GM21528 (cell line): ENCODE results near the gene PAXX.

Experiments
- ATAC-seq: cut with Tn5 transposase; IDR thresholded peaks from one replicate; pipeline ENCODE4 v1.9.1; 2021; ENCODE audit warnings: mild to moderate bottlenecking, moderate library complexity; ENCODE audit not compliant: unreplicated experiment, low FRiP score

PAXX gene

DNA sequence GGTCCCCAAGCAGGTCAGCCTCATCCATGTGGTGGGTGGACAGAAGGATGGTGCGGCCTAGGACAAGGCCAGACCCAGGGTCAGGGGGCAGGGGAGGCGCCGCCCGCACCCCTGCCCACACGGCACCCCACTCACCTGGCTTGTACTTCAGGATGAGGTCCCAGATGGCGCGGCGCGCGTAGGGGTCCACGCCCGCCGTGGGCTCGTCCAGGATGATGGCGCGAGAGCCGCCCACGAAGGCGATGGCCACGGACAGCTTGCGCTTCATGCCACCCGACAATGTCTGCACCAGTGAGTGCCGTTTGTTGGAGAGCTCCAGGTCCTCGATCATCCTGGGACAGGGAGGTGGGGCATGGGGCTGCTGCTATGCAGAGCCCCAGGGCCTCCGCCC, 23.3 kb downstream of the PAXX start:
- ATAC-seq = no peak

DNA sequence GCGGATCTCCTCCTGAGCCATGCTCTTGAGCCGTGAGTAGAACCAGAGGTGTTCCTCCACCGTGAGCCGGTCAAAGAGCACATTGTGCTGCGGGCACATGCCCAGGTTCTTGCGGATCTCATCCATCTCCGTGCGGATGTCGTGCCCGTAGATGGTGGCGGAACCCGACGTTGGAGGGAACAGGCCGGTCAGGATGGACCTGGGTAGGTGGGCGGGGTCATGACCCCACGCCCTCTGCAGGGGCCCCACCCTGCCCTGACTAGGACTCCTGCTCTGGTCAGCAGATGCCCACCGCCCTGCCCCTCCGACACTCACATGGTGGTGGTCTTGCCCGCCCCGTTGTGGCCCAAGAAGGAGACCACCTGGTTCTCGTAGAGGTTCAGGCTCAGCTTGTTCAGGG, 23.8 kb downstream of the PAXX start:
- ATAC-seq = no peak

DNA sequence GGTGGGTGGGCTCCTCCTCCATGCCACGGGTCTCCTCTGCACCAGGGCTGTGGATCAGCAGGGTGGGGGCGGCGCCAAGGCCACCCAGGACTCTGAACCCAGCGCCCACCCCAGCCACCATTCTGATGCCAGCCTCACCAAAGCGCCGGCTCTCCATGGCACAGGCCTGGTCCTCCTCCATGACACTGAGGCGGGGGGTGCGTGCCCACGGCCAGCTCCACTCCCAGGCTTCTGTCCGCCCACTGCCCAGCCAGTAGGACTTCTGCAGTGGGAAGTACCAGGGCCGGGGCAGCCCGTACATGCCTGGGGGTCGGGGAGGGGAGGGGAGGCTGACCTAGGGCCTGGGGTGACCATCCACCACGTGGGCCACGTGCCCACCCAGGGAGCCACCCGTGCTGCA, 24.2 kb downstream of the PAXX start:
- ATAC-seq = no peak

DNA sequence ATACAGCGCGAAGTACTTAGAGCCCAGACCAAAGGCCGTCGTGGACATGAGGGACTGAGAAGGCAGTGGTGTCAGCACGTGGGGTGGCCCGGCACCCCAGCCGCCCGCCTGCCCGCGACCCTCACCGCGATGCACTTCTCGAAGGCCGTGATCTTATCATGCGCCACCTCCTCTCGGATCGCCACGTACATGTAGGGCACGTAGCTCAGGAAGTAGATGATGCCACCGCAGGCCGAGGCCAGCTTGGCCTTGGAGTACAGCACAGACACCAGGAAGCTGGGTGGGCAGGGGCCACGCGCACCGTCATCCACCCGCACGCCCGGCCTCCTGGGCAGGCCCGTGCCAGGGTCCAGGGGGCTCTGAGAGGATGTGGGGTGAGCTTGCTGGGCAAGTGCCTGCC, 24.8 kb downstream of the PAXX start:
- no peak for ATAC-seq

DNA sequence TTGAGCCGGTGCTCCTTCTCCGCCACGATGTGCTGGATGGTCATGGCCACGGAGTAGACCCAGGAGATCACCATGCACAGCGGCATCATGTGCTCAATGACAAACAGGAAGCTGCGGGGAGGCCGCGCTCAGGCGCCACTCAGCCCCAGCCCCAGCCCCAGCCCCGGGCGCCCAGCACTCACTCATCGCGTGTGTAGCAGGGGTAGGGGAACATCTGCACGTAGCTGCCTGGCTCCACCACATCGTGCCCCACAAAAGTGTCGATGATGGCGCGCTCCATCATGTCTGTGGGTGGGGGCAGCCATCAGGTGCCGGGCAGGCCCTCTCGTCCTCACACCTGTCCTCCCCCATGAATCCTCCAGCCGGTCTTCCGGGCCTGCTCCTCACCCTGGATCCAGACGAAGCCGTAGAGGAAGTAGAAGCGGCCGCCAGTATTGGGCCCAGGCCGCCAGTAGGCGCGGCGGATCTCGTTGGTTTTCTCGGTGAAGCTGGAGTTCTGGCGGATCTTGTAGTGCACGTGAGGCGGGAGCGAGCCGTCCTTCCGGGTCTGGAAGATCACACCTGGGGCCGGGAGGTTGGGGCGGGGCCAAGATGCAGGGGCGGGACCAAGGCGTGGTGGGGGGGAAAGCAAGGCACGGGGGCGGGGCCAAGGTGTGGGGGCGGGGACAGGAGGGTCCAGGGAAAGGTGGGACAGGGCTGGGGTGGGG, 25.7 kb downstream of the PAXX start:
- no peak for ATAC-seq

DNA sequence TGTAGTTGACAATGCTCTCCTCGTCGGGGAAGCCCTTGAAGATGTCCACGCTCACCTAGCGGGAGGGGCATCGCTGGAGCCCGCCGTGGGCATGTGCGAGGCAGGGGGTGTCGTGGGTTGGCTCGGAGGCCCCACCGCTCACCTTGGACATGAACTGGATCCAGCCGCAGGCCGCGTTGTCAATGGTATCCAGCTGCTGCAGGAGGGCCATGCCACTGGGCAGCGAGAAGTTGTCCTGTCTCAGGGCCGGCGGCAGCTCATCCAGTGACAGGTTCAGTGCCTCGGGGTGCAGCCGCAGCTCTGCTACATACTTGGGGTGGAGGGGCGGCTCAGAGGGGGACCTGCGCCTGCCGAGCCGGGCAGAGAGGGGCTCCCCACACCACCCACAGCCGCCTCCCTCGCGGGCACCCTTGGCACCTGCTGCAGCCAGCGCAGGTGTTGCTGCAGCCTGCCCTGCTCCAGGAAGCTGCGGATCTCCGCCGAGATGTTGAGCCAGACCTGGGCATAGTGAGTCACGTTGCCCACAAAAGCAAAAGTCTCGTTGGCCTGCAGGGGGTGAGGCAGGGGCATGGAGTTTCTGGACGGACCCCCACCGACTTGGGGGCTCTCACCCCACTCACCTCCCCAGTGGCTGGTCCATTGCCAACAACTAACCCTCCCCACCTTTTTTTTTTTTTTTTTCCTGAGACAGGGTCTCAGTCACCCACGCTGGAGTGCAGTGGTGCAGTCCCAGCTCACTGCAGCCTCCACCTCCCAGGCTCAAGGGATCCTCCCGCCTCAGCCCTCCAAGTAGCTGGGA, 26.7 kb downstream of the PAXX start:
- no peak for ATAC-seq

DNA sequence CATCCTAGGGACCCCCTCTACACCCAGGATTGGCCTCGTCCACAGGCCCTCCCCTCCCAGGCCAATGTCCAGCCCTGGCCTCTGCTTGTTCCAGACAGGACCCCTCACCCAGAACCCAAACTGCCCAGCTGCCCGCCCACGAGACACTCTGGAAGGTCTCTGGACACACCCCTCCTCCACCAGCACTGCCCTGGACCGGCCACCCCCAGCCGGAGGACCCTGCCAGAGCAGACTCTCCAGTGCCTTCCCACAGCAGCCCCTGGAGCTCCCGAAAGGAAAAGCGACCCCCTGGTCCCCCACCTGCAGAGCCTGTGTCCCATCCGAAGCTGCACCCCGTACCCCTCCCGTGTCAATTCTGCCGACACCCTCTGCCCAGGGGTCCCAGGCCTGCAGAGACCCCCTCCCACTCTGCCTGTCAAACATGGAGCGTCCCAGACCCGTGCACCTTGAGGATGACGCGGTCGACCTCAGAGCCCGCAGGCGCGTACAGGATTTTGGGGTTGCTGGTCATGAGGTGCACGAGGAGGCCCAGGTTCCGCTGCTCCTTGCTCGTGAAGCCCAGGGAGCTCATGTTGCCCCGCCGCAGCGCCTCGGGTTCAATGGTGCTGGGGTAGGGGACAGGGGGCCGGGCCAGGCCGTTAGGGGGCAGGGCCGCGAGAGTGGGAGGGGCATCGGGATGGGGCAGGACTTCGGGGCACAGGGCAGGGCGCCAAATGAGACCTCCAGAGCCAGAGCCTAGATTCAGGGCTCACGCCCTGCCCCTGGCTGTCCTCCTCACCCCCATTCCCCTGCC, 27.9 kb downstream of the PAXX start:
- ATAC-seq = no peak

DNA sequence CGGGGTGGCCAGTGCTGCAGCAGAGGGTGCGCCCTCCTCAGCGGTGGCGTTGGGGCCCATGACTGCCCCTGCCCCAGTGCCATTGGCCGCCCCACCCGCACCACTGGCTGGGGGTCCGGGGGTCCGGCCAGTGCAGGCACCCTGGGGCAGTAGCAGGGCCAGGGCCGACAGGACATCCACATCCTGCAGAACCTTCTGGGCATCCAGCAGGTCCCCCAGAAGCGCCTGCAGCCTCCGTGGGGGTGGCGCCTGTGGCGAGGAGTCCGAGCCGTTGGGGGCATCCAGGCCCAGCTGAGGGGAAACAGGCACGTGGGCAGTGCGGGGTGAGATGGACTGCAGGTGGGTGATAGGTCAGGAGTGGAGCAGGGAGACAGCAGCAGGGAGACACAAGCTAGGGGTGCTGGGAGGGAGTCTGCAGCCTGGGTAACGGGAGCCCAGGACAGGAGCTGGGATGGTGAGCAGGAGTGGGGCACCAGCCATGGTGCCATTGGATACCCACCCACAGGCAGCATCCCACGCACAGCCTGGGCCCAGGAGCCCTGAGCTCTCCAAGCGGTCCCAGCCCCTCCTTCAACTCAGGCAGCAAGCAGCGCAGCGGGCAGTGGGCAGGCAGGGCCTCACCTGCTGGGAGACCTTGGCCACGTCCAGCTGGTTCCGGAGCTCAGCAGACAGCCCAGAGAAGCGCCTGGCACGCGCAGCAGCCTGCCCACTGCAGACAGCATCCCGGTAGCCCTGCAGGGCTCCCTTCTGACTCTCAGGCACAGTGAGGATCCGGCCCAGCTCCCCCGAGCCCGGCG, 28.7 kb downstream of the PAXX start:
- no peak for ATAC-seq

DNA sequence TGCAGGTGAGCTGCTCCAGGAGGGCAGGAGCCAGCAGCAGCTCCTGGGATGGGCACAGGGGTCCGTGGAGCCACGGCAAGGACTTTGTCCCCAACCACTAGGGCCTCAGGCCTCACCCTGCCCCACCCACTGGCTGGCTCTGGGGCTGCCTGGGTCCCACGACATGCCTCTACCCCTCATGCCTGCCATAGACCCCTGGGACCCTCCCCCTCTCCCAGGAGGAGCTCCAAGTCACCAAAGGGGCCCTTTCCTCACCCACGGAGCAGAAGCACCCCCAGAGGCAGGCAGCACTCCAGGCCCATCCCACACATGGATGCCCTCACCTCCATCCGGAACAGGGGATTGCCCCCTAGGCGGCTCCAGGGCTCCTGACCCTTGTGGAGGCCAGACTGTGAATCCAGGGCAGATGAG, 29.4 kb downstream of the PAXX start:
- no peak for ATAC-seq

DNA sequence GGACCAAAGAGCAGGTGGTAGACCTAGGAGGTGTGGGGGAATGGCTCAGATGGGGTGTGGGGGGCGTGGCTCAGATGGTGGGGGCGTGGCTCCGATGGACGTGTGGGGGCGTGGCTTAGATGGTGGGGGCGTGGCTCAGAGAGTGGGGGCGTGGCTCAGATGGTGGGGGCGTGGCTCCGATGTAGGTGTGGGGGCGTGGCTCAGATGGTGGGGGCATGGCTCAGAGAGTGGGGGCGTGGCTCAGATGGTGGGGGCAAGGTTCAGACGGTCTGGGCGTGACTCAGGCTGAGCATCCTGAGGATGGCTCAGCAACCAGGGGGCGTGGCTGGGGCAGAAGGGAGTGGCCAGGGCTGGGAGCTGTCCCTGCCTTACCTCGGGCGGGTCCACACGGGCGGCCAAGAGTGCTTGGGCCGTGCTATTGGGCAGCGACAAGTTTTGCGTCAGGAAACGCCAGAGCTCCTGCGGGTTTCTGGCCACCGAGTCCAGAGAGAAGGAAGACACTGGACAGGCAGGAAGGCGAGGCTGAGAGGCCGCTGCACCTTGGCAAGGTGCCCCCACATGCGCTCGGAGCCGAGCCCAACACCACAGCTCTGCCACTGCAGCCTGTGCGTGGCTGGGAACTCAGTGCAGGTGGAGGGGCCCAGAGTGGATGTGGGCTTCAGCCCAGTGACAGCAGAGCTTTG, 29.9 kb downstream of the PAXX start:
- ATAC-seq = no peak

DNA sequence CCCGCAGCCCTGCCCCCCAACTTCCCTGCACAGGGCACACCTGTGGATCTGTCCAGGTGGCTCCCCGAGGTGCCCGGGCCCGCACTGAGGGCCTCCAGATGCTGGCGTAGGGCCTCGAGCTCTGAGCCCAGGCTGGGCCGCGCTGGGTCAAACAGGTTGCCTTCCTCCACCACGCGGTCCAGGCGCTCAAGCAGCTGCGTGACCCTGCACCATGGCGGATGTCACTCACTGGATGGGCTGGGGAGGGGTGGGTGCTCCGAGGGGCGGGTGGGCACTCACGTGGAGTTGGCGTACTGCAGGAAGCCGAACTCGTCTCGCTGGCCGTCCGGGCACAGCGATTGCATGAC, 30.4 kb downstream of the PAXX start:
- no peak for ATAC-seq

DNA sequence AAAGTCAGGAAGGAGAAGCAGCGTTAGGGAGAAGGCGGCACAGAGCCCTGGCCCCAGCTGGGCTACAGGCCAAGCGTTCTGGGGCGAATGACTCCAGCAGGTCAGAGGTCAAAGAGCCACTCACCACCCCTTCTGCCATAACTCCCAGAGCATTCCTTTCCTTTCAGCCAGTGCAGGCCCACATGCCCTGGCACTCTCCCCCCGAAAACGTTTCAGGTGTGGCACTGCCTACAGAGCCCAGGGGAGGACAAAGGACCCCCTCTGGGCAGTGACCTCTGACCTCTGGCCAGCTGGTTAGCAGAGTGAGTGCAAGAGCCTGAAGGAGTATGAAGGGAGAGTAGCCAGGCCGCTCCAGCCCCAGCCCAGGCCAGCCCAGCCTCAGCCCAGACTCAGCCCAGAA, 30.9 kb downstream of the PAXX start:
- ATAC-seq = no peak

DNA sequence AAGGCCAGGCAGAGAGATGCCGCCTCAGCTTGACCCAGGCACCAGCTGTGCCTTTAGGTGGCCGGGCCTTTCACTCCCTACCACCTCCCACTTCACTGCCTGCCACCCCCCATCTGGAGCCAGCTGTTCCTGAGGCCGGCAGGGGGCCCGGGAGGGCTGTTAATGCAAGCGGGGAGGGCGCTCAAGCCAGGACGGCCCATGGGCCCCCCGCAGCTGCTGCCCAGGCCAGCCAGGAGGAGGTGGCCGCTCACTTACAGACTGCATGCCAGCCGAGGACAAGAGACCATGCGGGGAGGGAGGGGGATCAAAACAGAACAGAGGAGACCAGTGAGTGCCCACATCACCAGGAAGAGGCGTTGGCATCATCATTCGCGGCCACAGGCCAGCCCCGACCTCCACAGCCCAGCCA, 31.4 kb downstream of the PAXX start:
- ATAC-seq = no peak

DNA sequence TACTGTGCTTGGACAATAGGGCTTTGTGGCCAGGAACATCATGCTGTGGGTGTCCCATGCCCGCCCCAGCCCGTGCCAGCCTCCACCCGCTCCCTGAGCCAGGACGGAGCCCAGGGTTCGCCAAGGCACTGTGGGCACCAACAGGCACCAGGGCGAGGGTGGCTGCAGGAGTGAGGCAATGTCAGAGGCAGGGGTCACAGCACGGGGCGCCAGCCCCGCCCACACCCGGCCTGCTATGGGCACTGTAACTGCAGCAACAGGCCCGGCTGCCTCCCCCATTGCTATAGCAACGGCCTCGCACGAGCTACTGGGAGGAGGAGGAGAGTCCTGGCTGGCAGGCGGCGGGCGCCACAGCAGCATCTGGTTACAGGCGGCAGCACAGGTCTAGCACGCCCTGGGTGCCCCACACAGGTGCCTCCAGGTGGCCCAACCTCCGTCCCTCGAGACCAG, 33.3 kb downstream of the PAXX start:
- ATAC-seq = no peak

DNA sequence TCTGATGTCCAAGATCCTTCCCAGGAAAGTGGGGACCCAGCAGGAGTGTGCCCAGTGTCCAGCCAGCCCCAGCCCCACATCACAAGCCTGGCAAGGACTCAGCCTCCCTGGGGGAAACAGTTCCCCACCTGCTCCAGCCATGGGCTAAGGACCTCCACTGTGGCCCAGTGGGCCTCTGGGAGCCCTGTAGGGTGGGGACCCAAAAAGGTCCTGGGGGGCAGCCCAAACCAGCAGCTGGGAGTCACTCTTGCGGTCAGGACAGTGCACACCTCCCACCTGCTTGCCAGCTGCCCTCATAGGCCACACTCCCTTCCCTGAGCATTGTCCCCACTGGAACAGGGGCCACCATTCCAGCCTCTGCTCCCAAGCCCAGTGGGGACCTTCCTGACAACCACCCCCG, 34.2 kb downstream of the PAXX start:
- no peak for ATAC-seq

DNA sequence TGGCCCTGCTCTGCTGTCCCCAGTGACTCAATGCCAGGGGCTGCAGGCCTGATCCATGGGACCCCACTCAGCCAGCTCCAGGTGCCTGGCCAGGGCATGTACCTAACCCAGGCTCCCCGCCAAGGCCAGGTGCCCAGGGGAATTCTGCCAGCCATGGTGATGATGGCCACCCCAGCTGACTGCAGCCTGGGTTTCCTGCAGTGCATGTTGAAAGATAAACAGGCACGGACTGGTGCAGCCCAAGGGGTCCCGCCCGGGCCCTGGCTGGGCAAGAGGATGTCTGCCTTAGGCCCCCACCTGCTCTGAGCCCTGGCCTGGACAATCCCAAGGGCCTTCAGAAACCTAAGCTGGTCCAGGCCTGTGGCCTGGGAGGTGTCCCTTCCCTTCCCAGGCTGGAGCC, 34.6 kb downstream of the PAXX start:
- ATAC-seq = no peak

DNA sequence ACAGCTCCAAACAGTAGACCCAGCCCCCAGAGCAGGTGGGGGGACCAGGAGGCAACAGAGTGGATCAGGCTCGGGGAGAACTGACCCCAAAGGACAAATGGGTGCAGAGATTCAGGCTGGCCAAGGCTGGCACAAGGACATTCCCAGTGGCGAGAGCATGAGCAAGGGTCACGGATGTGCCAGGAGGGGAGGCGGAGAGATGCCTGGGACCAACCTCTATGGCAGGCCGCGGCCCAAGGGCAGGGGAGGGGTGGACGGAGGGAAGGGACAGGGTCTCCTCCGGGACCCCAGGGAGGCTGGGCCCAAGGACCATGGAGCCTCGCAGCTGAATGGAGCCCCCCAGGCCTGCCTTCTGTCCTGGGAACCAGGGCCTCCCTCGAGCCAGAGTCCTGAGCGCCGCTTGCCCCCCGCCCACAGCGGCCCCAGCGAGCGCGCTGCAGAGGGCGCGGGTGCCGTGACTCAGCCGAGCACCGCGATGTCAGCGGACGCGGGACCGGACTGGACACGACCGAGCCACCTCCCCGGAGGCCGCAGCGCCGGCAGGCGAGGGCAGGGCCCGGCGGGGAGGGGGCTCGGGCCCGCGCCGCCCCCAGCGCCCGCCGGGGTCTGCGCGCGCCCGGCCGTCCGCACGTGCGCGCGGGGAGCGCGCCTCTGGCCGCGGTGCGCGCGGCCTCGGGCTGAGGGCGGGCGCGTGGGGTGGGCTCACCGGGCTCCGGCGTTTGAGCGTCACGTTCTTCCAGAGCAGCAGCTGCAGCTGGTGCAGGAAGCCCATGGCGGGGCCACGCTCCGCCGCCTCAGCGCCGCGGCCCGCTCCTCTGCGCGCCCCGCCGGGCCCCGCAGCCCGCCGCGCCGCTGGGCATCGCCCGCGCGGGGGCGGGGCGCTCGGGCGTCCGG, 35.4 kb downstream of the PAXX start, which contains the start of gene ABCA2:
Gene ABCA2 (minus strand): TSS at position 869 of the 894 bp plus-strand sequence. CDS start 97 bp downstream, at position 772.
- ATAC-seq = no peak

DNA sequence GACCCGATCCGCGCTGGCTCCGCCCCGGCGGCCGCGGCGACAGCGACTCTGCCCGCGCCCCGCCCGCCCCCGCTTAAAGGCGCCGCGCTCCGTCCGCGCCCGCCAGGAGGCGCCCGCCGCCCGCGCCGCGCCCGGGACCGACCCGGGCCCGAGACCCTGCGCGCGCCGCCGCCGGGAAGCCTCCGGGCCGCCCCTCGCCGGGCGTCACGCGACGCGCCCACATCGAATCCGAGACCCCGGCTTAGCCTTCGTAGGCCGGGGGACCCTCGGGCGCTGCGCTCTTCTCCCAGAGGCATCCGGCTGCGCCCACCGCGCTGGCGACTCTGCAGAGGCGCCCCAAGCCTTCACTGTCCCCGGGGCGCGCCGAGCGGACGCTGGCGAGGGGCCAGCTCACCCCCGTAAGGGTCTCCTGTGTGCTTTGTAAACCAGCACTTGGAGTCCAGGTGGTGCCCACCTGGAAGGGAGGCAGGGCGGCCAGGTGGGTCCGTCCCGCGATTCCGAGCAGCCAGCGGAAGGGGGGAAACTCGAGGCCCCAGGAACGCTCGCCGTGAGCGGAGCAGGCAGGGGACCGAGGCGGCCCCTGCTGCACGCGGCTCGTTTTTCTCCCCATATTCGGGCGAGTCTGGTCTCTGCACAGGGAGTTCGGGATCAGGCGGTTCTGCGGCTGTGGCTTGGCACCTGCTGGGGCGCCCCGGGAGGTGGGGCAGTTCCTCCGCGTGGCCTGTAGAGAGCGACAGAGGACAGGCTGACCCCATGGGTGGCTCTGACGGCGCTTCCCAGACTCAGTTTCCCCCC, 36.2 kb downstream of the PAXX start:
- ATAC-seq = peak; percentile 39
